GM19455 (cell line): ENCODE data around the gene FOXI1.

Source experiments
- ATAC-seq: cut with Tn5 transposase; IDR thresholded peaks from one replicate; pipeline ENCODE4 v1.9.1; 2021; ENCODE audit not compliant: unreplicated experiment

FOXI1 gene

GRCh38 chr5:170105642-170106611, at the start of gene FOXI1:
TSS of gene FOXI1 (plus strand) at chr5:170105897. CDS start at chr5:170105958, 61 bp downstream.
- ATAC-seq: no peak

- ATAC-seq: no peak
Observed at GRCh38 chr5:170056561-170057267, 49.0 kb upstream of the FOXI1 start.

- no peak for ATAC-seq
Observed at GRCh38 chr5:170057311-170057710, 48.4 kb upstream of the FOXI1 start.

- ATAC-seq: no peak
Observed at GRCh38 chr5:170059221-170059620, 46.5 kb upstream of the FOXI1 start.

- no peak for ATAC-seq
Observed at GRCh38 chr5:170067152-170067551, 38.5 kb upstream of the FOXI1 start.

- ATAC-seq: no peak
Observed at GRCh38 chr5:170067574-170068170, 38.0 kb upstream of the FOXI1 start.

- no peak for ATAC-seq
Observed at GRCh38 chr5:170069512-170069911, 36.2 kb upstream of the FOXI1 start.

- ATAC-seq: no peak
Observed at GRCh38 chr5:170070556-170071412, 34.9 kb upstream of the FOXI1 start.

GRCh38 chr5:170071748-170072147, 33.9 kb upstream of the FOXI1 start:
- no peak for ATAC-seq

GRCh38 chr5:170075696-170076095, 30.0 kb upstream of the FOXI1 start:
- no peak for ATAC-seq

- no peak for ATAC-seq
Observed at GRCh38 chr5:170076211-170076610, 29.5 kb upstream of the FOXI1 start.

GRCh38 chr5:170076739-170077138, 29.0 kb upstream of the FOXI1 start:
- ATAC-seq: no peak

GRCh38 chr5:170077526-170077925, 28.2 kb upstream of the FOXI1 start:
- ATAC-seq: no peak

GRCh38 chr5:170078458-170078857, 27.2 kb upstream of the FOXI1 start:
- ATAC-seq: no peak

GRCh38 chr5:170078931-170079330, 26.8 kb upstream of the FOXI1 start:
- no peak for ATAC-seq

GRCh38 chr5:170080217-170080616, 25.5 kb upstream of the FOXI1 start:
- no peak for ATAC-seq

- ATAC-seq: no peak
Observed at GRCh38 chr5:170080786-170081445, 24.8 kb upstream of the FOXI1 start.

- ATAC-seq: no peak
Observed at GRCh38 chr5:170081616-170082015, 24.1 kb upstream of the FOXI1 start.

- no peak for ATAC-seq
Observed at GRCh38 chr5:170082701-170083100, 23.0 kb upstream of the FOXI1 start.

- no peak for ATAC-seq
Observed at GRCh38 chr5:170087168-170087817, 18.4 kb upstream of the FOXI1 start.
